ENCODE data around the gene BICD2. TPM values are rescaled to one million over a fixed set of nuclear protein-coding genes. Genes with fewer than 3 reads are reported as not detected.
"Not testable (repeated sequence)": the region's sequence is repeated elsewhere in the genome, so short reads cannot be mapped to it uniquely, and the experiment has no call there.

Gene BICD2
- total RNA-seq, 2 donors from 2014 or later = 6.2 to 9.8 TPM

- Histone ChIP-seq H3K4me3 (no peak overlapping the region), H3K27ac (no peak overlapping the region), H3K36me3 (no peaks in the 10 kb centered on the region), H3K27me3 (peaks cover 39% of the 10 kb centered on the region), H3K9ac (ENCODE audit: low read depth in 2 of 2, low read length in 2 of 2) (no peak overlapping the region), H3K4me1 (peaks cover 13% of the 10 kb centered on the region), H3K9me3 (no peaks in the 10 kb centered on the region)
- no peak for DNase-seq
- no peak for TF ChIP-seq CTCF (IDR thresholded peaks at IDR 0.05)
- intact Hi-C loops (cut with DNase I) = no loop called here
Observed at GRCh38 chr9:92804727-92805126, 40.1 kb upstream of the BICD2 start.

- no peaks in the 10 kb centered on the region for H3K36me3 ChIP-seq
- no peaks in the 10 kb centered on the region for H3K4me1 ChIP-seq
- intact Hi-C loops (cut with DNase I) = no loop called here
- no peak overlapping the region for H3K4me3 ChIP-seq
- H3K27ac ChIP-seq = no peak overlapping the region
- no peak for DNase-seq
- TF ChIP-seq CTCF (IDR thresholded peaks at IDR 0.05) = no peak
- H3K9ac ChIP-seq (ENCODE audit: low read depth in 2 of 2, low read length in 2 of 2) = no peak overlapping the region
- no peaks in the 10 kb centered on the region for H3K9me3 ChIP-seq
- peaks cover 3% of the 10 kb centered on the region for H3K27me3 ChIP-seq
Observed at GRCh38 chr9:92798358-92798757, 33.7 kb upstream of the BICD2 start.

- DNase-seq; H3K9me3 ChIP-seq; intact Hi-C loops (cut with DNase I); H3K4me1 ChIP-seq; H3K27ac ChIP-seq; H3K27me3 ChIP-seq; H3K4me3 ChIP-seq; H3K36me3 ChIP-seq; H3K9ac ChIP-seq (ENCODE audit: low read depth in 2 of 2, low read length in 2 of 2): not testable (repeated sequence)
Observed at GRCh38 chr9:92796337-92796804, 31.7 kb upstream of the BICD2 start.

DNA sequence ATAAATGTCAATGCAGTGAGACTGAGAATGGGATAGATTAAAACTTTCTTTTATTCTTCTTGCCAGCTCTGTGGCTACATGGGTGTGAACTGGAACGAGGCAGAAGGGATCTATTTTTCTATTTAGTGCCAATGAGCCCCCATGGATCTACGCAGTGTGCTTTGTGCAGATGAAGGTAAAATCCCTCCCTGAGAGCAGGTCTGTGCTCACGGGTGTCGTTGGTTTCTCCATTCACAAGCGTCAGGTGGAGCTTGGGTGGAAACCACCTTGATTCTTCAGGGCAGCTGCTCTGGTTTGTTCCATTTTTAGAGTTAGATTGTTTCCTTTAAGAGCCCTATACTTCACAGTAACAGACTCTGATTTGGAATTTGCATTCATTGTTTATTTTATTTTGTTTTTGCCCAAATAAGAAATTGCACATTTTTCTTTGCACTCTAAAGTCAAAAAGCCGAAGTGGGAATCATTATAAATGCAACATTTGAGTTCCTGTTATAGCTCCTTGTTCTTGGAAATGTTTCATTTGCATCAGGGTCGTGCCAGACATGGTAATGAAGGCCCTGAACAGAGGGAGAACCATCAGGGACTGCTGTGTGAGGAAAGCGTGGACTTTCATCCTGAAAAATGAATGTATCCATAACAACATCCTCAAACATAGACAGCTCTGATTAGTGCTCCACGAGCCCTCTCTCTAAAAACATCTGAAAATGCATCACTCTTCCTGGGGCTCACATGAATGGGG lies 31.1 kb upstream of the BICD2 start:
- no peak for DNase-seq
- Histone ChIP-seq H3K9me3 (no peaks in the 10 kb centered on the region), H3K4me3 (no peak overlapping the region), H3K4me1 (no peaks in the 10 kb centered on the region), H3K27ac (no peak overlapping the region), H3K27me3 (peaks cover 3% of the 10 kb centered on the region), H3K36me3 (no peaks in the 10 kb centered on the region), H3K9ac (ENCODE audit: low read depth in 2 of 2, low read length in 2 of 2) (no peak overlapping the region)
- intact Hi-C loops (cut with DNase I) = no loop called here
- TF ChIP-seq CTCF (IDR thresholded peaks at IDR 0.05) = no peak

- no peak for TF ChIP-seq CTCF (IDR thresholded peaks at IDR 0.05)
- no peak overlapping the region for H3K9ac ChIP-seq (ENCODE audit: low read depth in 2 of 2, low read length in 2 of 2)
- intact Hi-C loops (cut with DNase I) = no loop called here
- no peak overlapping the region for H3K27ac ChIP-seq
- no peak overlapping the region for H3K4me3 ChIP-seq
- no peaks in the 10 kb centered on the region for H3K4me1 ChIP-seq
- no peak for DNase-seq
- no peaks in the 10 kb centered on the region for H3K9me3 ChIP-seq
- H3K36me3 ChIP-seq = no peaks in the 10 kb centered on the region
- peaks cover 3% of the 10 kb centered on the region for H3K27me3 ChIP-seq
Observed at GRCh38 chr9:92795000-92795399, 30.4 kb upstream of the BICD2 start.

DNA sequence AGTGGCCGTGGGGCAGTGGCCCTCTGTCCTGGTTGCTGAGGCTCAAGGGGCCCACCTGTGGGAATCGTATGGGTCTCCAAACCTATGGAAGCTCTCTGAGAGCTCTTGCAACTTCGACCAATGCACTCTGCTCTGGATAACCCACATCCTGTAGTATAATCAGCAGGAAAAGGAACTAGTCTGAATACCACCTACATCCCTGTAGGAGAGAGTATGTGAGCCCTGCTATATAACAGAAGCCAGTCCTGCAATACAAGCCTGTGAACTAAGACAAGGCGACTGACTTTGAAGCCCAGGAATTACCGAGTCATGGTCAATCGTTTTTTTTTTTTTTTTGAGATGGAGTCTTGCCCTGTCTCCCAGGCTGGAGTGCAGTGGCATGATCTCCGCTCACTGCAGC lies 29.8 kb upstream of the BICD2 start:
- Histone ChIP-seq H3K36me3 (no peaks in the 10 kb centered on the region), H3K4me1 (no peaks in the 10 kb centered on the region), H3K9me3 (no peaks in the 10 kb centered on the region), H3K27ac (no peak overlapping the region), H3K9ac (ENCODE audit: low read depth in 2 of 2, low read length in 2 of 2) (peak overlapping the region in 1 of 2 donors; percentile 24), H3K4me3 (no peak overlapping the region), H3K27me3 (peaks cover 3% of the 10 kb centered on the region)
- TF ChIP-seq CTCF (IDR thresholded peaks at IDR 0.05) = no peak
- intact Hi-C loops (cut with DNase I) = no loop called here
- DNase-seq = no peak
